ENCODE data around the gene RFXANK.
A peak's percentile ranks its signal among the peaks of the same experiment; 100 is the strongest.

Gene RFXANK

DNA sequence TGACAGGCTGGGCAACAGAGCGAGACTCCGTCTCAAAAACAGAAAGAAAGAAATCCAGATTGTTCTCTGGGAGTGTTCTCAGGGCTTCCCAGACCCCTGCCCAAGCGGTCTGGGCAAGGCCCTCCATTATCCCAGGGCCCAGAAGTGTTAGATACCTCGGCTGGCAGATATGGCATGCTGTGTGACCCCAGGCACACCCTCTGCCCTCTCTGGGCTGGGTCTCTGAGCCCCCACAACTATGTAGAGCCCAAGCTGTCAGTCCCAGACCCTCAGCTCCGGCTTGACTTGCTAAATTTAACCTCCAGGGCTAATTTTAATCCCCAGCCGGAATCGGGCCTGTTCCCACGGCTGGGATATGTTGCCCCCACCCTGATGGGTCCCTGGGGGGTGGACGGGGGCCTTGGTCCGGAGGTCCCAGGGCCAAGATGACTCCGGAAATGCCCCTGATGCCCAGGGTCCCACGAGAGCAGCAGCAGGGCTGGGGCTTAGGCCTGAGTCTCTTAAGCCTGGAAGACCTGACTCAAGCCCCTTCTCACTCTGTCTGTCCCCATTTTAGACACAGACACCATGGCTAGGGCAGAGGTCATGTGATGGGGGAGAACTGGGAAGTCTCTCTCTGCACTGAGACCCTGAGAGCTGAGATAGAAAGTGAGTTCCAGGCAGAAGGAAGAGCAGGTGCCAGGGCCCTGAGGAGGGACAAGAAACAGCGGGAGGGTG, 39.2 kb upstream of the RFXANK start:
- Histone ChIP-seq H4K20me1 (no peaks in the 10 kb centered on the region), H3K27me3 (no peaks in the 10 kb centered on the region), H3K9ac (no peak overlapping the region), H3K4me2 (no peak overlapping the region; the same call in 1 of the 2 replicates), H3K27ac (peak overlapping the region; percentile 38; the same call in 1 of the 2 replicates), H3K36me3 (peaks cover 38% of the 10 kb centered on the region), H3K4me3 (no peak overlapping the region), H3K9me3 (no peaks in the 10 kb centered on the region), H3K4me1 (peaks cover 16% of the 10 kb centered on the region)
- no peak for TF ChIP-seq Cebpa-rat (IDR thresholded peaks at IDR 0.05)

DNA sequence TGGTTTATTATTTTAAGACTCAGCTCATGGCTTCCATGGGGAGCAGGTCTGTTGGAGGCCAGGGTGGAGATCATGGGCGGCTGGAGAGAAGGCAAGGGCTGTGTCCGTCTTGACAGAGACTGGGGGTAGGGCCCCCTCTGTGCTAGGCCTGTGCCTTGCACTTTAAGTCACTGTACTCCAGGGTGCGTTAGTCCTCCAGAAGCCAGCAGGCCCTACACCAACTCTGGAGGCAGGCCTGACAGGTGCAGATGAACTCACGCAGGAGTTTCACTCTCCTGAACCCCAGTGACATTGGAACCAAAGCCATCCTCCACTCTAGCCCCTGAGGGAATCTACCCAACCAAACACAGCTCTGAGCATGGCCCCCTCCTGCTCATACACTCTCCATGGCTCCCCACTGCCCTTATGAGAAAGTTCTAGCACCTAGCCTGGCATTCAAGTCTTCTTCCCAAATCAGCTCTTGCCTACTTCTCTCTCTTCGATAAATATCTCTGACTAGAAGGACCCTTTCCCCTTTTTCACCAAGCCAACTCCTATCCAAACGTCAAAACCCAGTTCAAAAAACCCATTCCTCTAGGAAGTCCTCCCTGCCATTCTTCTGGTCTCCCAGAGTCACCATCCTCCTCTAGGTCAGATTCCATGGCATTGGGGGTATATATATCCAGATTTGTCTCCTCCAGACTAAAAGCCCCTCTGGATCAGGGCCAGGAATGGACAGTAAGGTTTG, 37.1 kb upstream of the RFXANK start:
- no peak overlapping the region for H3K27ac ChIP-seq
- H3K9ac ChIP-seq, result no peak overlapping the region
- peaks cover 32% of the 10 kb centered on the region for H3K4me1 ChIP-seq
- H3K27me3 ChIP-seq, result no peaks in the 10 kb centered on the region
- no peaks in the 10 kb centered on the region for H3K9me3 ChIP-seq
- H4K20me1 ChIP-seq, result no peaks in the 10 kb centered on the region
- no peak for TF ChIP-seq Cebpa-rat (IDR thresholded peaks at IDR 0.05)
- no peak overlapping the region for H3K4me2 ChIP-seq
- H3K36me3 ChIP-seq, result peaks cover 22% of the 10 kb centered on the region
- H3K4me3 ChIP-seq, result no peak overlapping the region

DNA sequence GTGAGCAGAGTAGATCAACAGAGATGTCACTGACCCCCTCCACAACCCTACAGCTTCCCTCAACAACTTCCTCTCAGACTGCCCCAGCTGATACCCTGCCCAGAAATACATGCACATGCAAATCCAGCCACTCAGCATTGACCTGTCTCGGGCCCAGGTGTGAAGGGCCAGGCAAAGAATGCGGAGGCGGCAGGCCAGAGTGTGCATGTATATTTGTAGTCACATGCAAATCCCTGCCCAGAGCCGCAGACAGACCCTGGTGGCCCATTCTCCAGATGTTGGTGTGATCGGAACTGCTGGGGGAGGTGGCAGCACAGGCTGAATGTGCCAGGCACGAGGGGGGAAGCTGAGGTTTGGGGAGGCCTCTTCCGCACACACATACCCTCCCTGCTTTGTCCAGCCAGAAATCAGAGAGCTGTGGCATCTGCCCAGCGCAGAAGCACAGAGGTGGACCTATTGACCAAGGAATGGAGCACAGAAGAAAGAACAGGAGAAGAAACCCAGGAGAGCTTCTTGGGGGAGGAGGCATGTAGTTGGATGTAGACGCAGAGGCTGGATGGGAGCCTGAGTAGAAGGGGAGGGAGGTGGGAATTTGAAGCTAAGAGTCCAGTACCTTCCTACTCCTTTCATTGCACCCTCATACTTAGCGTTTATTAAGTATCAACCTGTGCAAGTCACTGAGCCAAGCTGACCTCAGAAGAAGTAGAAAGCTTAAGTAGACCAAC, 36.4 kb upstream of the RFXANK start:
- no peak overlapping the region for H3K4me3 ChIP-seq
- no peak overlapping the region for H3K9ac ChIP-seq
- peaks cover 39% of the 10 kb centered on the region for H3K4me1 ChIP-seq
- no peaks in the 10 kb centered on the region for H4K20me1 ChIP-seq
- H3K9me3 ChIP-seq, result no peaks in the 10 kb centered on the region
- H3K36me3 ChIP-seq, result peaks cover 22% of the 10 kb centered on the region
- H3K4me2 ChIP-seq, result no peak overlapping the region
- no peak for TF ChIP-seq Cebpa-rat (IDR thresholded peaks at IDR 0.05)
- H3K27me3 ChIP-seq, result no peaks in the 10 kb centered on the region
- no peak overlapping the region for H3K27ac ChIP-seq

- no peak for TF ChIP-seq Cebpa-rat (IDR thresholded peaks at IDR 0.05)
- no peaks in the 10 kb centered on the region for H3K27me3 ChIP-seq
- no peak overlapping the region for H3K4me2 ChIP-seq
- no peaks in the 10 kb centered on the region for H4K20me1 ChIP-seq
- no peak overlapping the region for H3K9ac ChIP-seq
- H3K27ac ChIP-seq, result no peak overlapping the region
- no peak overlapping the region for H3K4me3 ChIP-seq
- peaks cover 35% of the 10 kb centered on the region for H3K4me1 ChIP-seq
- H3K9me3 ChIP-seq, result no peaks in the 10 kb centered on the region
- peaks cover 22% of the 10 kb centered on the region for H3K36me3 ChIP-seq
Measured at GRCh38 chr19:19157808-19158207, 34.2 kb upstream of the RFXANK start.

DNA sequence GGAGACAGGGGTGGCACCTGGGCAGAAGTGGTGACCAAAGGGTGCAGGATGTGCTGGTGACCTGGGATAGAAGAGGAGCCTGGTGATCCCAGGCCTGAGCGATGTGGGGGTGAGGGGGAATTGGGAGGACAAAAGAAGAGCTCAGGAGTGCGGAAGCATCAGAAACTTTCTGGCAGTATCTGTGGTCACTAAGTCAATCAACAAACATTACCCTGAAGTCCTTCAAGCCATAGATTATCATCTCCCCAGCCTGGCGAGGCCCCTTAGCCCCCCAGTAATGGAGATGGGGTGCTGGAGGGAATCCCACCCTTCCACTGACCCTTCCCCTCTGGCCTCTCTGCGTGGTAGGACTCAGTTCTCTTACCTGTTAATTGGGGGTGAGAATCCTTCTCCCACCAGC, 32.5 kb upstream of the RFXANK start:
- H3K9ac ChIP-seq, result no peak overlapping the region
- no peak overlapping the region; the same call in 1 of the 2 replicates for H3K4me2 ChIP-seq
- no peaks in the 10 kb centered on the region for H3K9me3 ChIP-seq
- peaks cover 22% of the 10 kb centered on the region for H3K36me3 ChIP-seq
- no peak overlapping the region for H3K27ac ChIP-seq
- no peaks in the 10 kb centered on the region for H3K27me3 ChIP-seq
- no peak for TF ChIP-seq Cebpa-rat (IDR thresholded peaks at IDR 0.05)
- H3K4me3 ChIP-seq, result no peak overlapping the region
- H3K4me1 ChIP-seq, result peaks cover 32% of the 10 kb centered on the region
- H4K20me1 ChIP-seq, result no peaks in the 10 kb centered on the region

DNA sequence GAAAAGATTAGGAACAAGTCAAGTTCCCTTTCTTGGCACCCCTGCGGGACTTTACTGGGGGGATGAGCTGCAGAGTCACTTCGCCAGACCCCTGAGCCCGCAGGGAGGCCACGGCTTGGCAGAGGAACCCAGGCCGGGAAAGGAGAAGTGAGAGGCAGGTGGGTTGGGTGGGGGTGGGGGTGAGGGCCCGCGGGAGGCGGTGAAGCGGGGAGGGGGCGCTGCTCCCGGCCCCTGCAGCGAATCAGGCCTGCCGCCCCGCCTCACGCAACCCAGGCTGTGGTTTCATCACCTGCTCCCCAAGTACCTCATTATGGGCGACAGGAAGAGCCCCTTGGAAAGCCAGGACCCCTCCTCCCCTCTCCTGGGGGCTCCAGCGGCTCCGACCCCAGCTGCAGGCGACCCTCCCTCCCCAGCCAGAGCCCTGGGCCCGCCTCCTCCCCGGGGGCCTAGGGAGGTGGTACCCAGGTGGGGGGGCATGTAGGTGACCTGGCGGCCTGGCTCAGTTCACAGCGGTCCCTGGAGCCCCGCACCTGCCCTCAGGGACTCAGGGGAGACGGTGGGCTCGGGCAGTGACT, 31.5 kb upstream of the RFXANK start:
- Histone ChIP-seq H4K20me1 (no peaks in the 10 kb centered on the region), H3K9ac (no peak overlapping the region), H3K4me1 (peaks cover 32% of the 10 kb centered on the region), H3K27ac (peak overlapping the region; percentile 65), H3K9me3 (no peaks in the 10 kb centered on the region), H3K4me3 (no peak overlapping the region), H3K27me3 (no peaks in the 10 kb centered on the region), H3K4me2 (peak overlapping the region; percentile 63), H3K36me3 (peaks cover 17% of the 10 kb centered on the region)
- no peak for TF ChIP-seq Cebpa-rat (IDR thresholded peaks at IDR 0.05)

- Histone ChIP-seq H3K4me3 (no peak overlapping the region), H3K4me2 (no peak overlapping the region), H3K36me3 (peaks cover 5% of the 10 kb centered on the region; the same call in 1 of the 2 replicates), H3K9ac (no peak overlapping the region), H3K27ac (no peak overlapping the region), H3K4me1 (peaks cover 32% of the 10 kb centered on the region), H3K9me3 (no peaks in the 10 kb centered on the region), H4K20me1 (no peaks in the 10 kb centered on the region), H3K27me3 (no peaks in the 10 kb centered on the region)
- no peak for TF ChIP-seq Cebpa-rat (IDR thresholded peaks at IDR 0.05)
Measured at GRCh38 chr19:19162495-19162894, 29.6 kb upstream of the RFXANK start.

GRCh38 chr19:19165396-19165795, 26.7 kb upstream of the RFXANK start:
- Histone ChIP-seq H3K36me3 (peaks cover 5% of the 10 kb centered on the region; the same call in 1 of the 2 replicates), H3K4me2 (no peak overlapping the region), H4K20me1 (peaks cover 18% of the 10 kb centered on the region), H3K4me3 (no peak overlapping the region), H3K9ac (no peak overlapping the region), H3K4me1 (peaks cover 19% of the 10 kb centered on the region), H3K9me3 (no peaks in the 10 kb centered on the region), H3K27ac (no peak overlapping the region), H3K27me3 (no peaks in the 10 kb centered on the region)
- no peak for TF ChIP-seq Cebpa-rat (IDR thresholded peaks at IDR 0.05)

DNA sequence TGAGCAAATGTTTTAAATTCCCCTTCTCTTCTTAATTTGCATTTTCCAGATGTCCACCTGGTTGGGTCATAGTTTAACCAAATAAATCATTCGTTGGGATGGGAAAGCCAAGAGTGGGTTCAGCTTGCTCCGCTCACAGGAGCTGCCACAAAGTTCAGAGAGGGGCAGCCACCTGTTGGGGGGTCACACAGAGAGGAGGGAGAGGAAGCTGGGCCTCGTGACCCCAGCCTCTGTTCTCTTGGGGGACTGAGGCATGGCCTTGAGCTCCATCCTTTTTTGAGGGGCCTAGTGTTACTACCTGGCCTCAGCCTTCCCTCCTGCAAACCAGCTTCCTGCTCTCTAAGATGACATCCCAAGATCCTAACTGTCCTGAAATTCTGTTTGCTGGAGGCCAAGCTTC, 24.4 kb upstream of the RFXANK start:
- H3K36me3 ChIP-seq, result peaks cover 5% of the 10 kb centered on the region; the same call in 1 of the 2 replicates
- no peak overlapping the region for H3K4me3 ChIP-seq
- peaks cover 36% of the 10 kb centered on the region for H4K20me1 ChIP-seq
- TF ChIP-seq Cebpa-rat (IDR thresholded peaks at IDR 0.05), result no peak
- no peak overlapping the region for H3K9ac ChIP-seq
- peaks cover 27% of the 10 kb centered on the region for H3K4me1 ChIP-seq
- H3K4me2 ChIP-seq, result no peak overlapping the region
- no peaks in the 10 kb centered on the region for H3K9me3 ChIP-seq
- no peak overlapping the region for H3K27ac ChIP-seq
- H3K27me3 ChIP-seq, result no peaks in the 10 kb centered on the region
